Pancreas (tissue), 10 donors: ENCODE measurements around the gene VDAC2. TPM values are rescaled to one million over a fixed set of nuclear protein-coding genes. Genes with fewer than 3 reads are reported as not detected.
"Not testable (repeated sequence)": the region's sequence is repeated elsewhere in the genome, so short reads cannot be mapped to it uniquely, and the experiment has no call there.

Source experiments
- ATAC-seq, 4 donors: fragments of 200-7000 bp; cut with Tn5 transposase; one replicate each; pipeline versions ENCODE4 v1.8.0 to v1.9.1; 2020; ENCODE audit warnings: mild to moderate bottlenecking in 4 of 4, moderate library complexity in 4 of 4
- DNase-seq, 6 donors: peaks; one replicate each; pipeline ENCODE4 v3.0.0-alpha.2; 2020
- FAIRE-seq: peaks from 2 replicates; lab custom pipeline; 2012; peaks lifted over from hg19 to GRCh38; lab: Jason Lieb, UNC
- H3K27ac ChIP-seq, 4 donors: fragments of 200-600 bp; sonication (generic); 1 replicate in 3 of 4; 2 replicates in 1 of 4; pipeline versions ENCODE4 v1.5.0 to v1.8.0; 2020
- H3K27me3 ChIP-seq, 4 donors: fragments of 200-600 bp; one replicate each; pipeline ENCODE4 v1.8.0; 2021
- H3K36me3 ChIP-seq, 3 donors: fragments of 200-600 bp; sonication (generic) in 1 of 3; one replicate each; pipeline versions ENCODE4 v1.5.0 to v1.8.0; 2020 to 2021
- H3K4me1 ChIP-seq, 3 donors: fragments of 200-600 bp; one replicate each; pipeline ENCODE4 v1.8.0; 2021
- H3K4me3 ChIP-seq, 4 donors: fragments of 200-600 bp; sonication (generic) in 2 of 4; one replicate each; pipeline versions ENCODE4 v1.5.0 to v1.8.0; 2020 to 2021
- H3K9me3 ChIP-seq, 4 donors: fragments of 200-600 bp; one replicate each; pipeline ENCODE4 v1.8.0; 2021
- CTCF ChIP-seq, 4 donors: fragments of 200-600 bp; sonication (generic) in 3 of 4; IDR thresholded peaks; one replicate each; pipeline versions ENCODE4 v1.5.0 to v1.8.0; 2021; ENCODE audit warnings: antibody characterized with exemption in 4 of 4
- WGBS, 2 donors: extraction: QIAGEN DNeasy Blood & Tissue Kit; methylation state at CpG; one replicate each; pipeline ENCODE4 v1.1.7; 2013; 5-methylcytosine and 5-hydroxymethylcytosine counted together
- intact Hi-C, 3 donors: fragments of 100-400 bp; cut with DNase I; formaldehyde crosslinking; loops; one replicate each; pipeline versions ENCODE4 v1.11.1 to v1.14.2; 2022
- polyA plus RNA-seq, 2 donors: library from polyadenylated mRNA; stranded (reverse); fragments of 200-250 nt; gene quantifications; one replicate each; pipeline ENCODE4 v1.2.3, GENCODE V29; 2013
- total RNA-seq, 6 donors: library from RNA; stranded (reverse); fragmentation: NEBNext Ultra II Directional in 4 of 6; extraction: Animal tissue kit (Norgen Biotek cat#: 25700) in 4 of 6; gene quantifications; one replicate each; pipeline versions ENCODE4 v1.2.1 to v1.2.4, GENCODE V29; 2021 to 2023
- donor health status: healthy with polysubstance abuse.
- donor health status: DM: no; HTN: no; CAD: no; lungs with moderate emphysema.
- donor health status: DM: no; HTN: no; CAD: no.
- donor health status: control.
- donor health status: control.
- donor health status: Bipolar disorder and iron deficiency.
- donor health status: DM: yes; HTN: yes; CAD: no.
- donor health status: DM: no; HTN: no; CAD: no.
- donor health status: DM: no; HTN: no; CAD: no.
- donor health status: DM: yes; HTN: yes; CAD: no.

Gene VDAC2
- total and polyA plus RNA-seq, 8 donors: 56.6 to 113 (median 87.4) TPM

- H3K36me3 ChIP-seq: peaks cover 0 to 37% (median 16%) of the 10 kb centered on the region in 3 donors
Measured at GRCh38 chr10:75212343-75212742, 1.7 kb downstream of the VDAC2 start.

GRCh38 chr10:75220274-75220673, 9.7 kb downstream of the VDAC2 start:
- no peak overlapping the region for H3K4me3 ChIP-seq
- H3K27me3 ChIP-seq: no peaks in the 10 kb centered on the region
- whole genome bisulfite sequencing, 2 donors: 87 to 90% methylated on average over 4 of the region's 4 CpGs
- H3K36me3 ChIP-seq: peaks cover 0 to 88% (median 39%) of the 10 kb centered on the region in 3 donors
- intact Hi-C loops: no loop called here
- DNase-seq: peak in 1 of 6 donors; percentile 6
- no peak overlapping the region for H3K27ac ChIP-seq
- no peak for ATAC-seq
- TF ChIP-seq CTCF (IDR thresholded peaks at IDR 0.05): no peak
- no peaks in the 10 kb centered on the region for H3K9me3 ChIP-seq
- FAIRE-seq: no peak
- peaks cover 18 to 27% (median 26%) of the 10 kb centered on the region in 3 donors for H3K4me1 ChIP-seq

More at GRCh38 chr10:75212343-75212742, 1.7 kb downstream of the VDAC2 start:
- H3K27me3 ChIP-seq: no peaks in the 10 kb centered on the region
- WGBS, 2 donors: 72 to 79% methylated on average over 6 of the region's 6 CpGs
- TF ChIP-seq CTCF (IDR thresholded peaks at IDR 0.05): no peak
- ATAC-seq: no peak
- no peaks in the 10 kb centered on the region for H3K9me3 ChIP-seq
- H3K4me1 ChIP-seq: peaks cover 11 to 13% (median 11%) of the 10 kb centered on the region in 3 donors
- DNase-seq: no peak
- no peak overlapping the region for H3K27ac ChIP-seq
- peak overlapping the region in 1 of 4 donors; percentile 86 for H3K4me3 ChIP-seq
- no peak for FAIRE-seq
- intact Hi-C loops: no loop called here

GRCh38 chr10:75221492-75221891, 10.9 kb downstream of the VDAC2 start:
- WGBS, 2 donors: 93 to 96% methylated on average over 8 of the region's 8 CpGs
- H3K4me1 ChIP-seq: peaks cover 25 to 38% (median 35%) of the 10 kb centered on the region in 3 donors
- DNase-seq, H3K27me3 ChIP-seq, ATAC-seq, H3K27ac ChIP-seq, H3K9me3 ChIP-seq, FAIRE-seq, intact Hi-C loops, H3K4me3 ChIP-seq: not testable (repeated sequence)
- H3K36me3 ChIP-seq: peaks cover 0 to 76% (median 27%) of the 10 kb centered on the region in 3 donors

- DNase-seq: no peak
- no peak for FAIRE-seq
- Histone ChIP-seq H3K27me3 (no peaks in the 10 kb centered on the region), H3K4me1 (peaks cover 25 to 42% (median 42%) of the 10 kb centered on the region in 3 donors), H3K27ac (peak overlapping the region in 1 of 4 donors; percentile 73), H3K36me3 (peaks cover 0 to 57% (median 21%) of the 10 kb centered on the region in 3 donors), H3K9me3 (no peaks in the 10 kb centered on the region), H3K4me3 (no peak overlapping the region)
- no peak for ATAC-seq
- TF ChIP-seq CTCF (IDR thresholded peaks at IDR 0.05): no peak
- intact Hi-C loops: no loop called here
- WGBS, 2 donors: 32 to 43% methylated on average over 2 of the region's 2 CpGs
Measured at GRCh38 chr10:75223507-75223906, 12.9 kb downstream of the VDAC2 start.

- ATAC-seq (no peak), DNase-seq (no peak), FAIRE-seq (no peak)
- no peak for TF ChIP-seq CTCF (IDR thresholded peaks at IDR 0.05)
- Histone ChIP-seq H3K36me3 (peaks cover 0 to 37% (median 5%) of the 10 kb centered on the region in 3 donors), H3K27ac (peak overlapping the region; percentile 30 to 73 (median 54)), H3K4me3 (no peak overlapping the region), H3K9me3 (no peaks in the 10 kb centered on the region), H3K4me1 (peaks cover 25 to 42% (median 42%) of the 10 kb centered on the region in 3 donors), H3K27me3 (no peaks in the 10 kb centered on the region)
- intact Hi-C loops: no loop called here
- WGBS, 2 donors: 49 to 50% methylated on average over 2 of the region's 2 CpGs
Measured at GRCh38 chr10:75226095-75226494, 15.5 kb downstream of the VDAC2 start.
